GM12873 (cell line): ENCODE measurements around the gene TRA2A.
A peak's percentile ranks its signal among the peaks of the same experiment; 100 is the strongest.

Experiments used
- CTCF ChIP-seq: IDR thresholded peaks from 2 replicates; pipeline ENCODE4 v1.5.1; 2012; ENCODE audit warnings: low read depth, mild to moderate bottlenecking, moderate library complexity, low read length, control low read depth; ENCODE audit not compliant: insufficient read depth; ENCODE audit errors: missing control alignments

Gene TRA2A

GRCh38 chr7:23542752-23543151 lies 11.0 kb upstream of the TRA2A start:
- no peak for TF ChIP-seq CTCF

- no peak for TF ChIP-seq CTCF
Measured at GRCh38 chr7:23539494-23539907, 7.7 kb upstream of the TRA2A start.

GRCh38 chr7:23538301-23538700 lies 6.5 kb upstream of the TRA2A start:
- no peak for TF ChIP-seq CTCF

GRCh38 chr7:23533238-23533604 lies 1.4 kb upstream of the TRA2A start:
- TF ChIP-seq CTCF: no peak

- TF ChIP-seq CTCF: no peak
Measured at GRCh38 chr7:23532490-23533237, 883 bp upstream of the TRA2A start.

GRCh38 chr7:23531050-23531793 lies 559 bp downstream of the TRA2A start:
- no peak for TF ChIP-seq CTCF

- peak; percentile 31 for TF ChIP-seq CTCF
Measured at GRCh38 chr7:23530405-23530804, 1.4 kb downstream of the TRA2A start.
